ENCODE data around the gene FBXL7.

FBXL7 gene

DNA sequence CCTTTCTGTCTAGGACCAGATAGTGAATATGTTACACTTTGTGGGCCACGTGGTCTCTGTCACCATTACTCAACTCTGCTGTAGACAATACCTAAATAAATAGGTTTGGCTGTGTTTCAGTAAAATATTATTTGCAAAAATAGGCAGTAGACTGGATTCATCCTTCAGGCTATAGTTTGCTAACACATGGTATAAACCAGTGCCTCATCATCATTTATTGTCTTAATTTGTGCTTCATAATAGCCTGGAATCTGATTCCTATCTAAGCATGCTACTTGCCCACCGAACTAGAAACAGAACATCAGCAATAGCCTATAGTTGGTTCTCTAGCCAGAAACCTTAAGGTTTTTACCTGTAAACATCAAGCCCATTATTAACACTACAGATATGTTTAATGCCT is 215.6 kb downstream of the FBXL7 start (continued):
- TF ChIP-seq, protein P1, sequence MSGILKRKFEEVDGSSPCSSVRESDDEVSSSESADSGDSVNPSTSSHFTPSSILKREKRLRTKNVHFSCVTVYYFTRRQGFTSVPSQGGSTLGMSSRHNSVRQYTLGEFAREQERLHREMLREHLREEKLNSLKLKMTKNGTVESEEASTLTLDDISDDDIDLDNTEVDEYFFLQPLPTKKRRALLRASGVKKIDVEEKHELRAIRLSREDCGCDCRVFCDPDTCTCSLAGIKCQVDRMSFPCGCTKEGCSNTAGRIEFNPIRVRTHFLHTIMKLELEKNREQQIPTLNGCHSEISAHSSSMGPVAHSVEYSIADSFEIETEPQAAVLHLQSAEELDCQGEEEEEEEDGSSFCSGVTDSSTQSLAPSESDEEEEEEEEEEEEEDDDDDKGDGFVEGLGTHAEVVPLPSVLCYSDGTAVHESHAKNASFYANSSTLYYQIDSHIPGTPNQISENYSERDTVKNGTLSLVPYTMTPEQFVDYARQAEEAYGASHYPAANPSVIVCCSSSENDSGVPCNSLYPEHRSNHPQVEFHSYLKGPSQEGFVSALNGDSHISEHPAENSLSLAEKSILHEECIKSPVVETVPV (CRISPR knock-in tag; IDR thresholded peaks at IDR 0.05): no peak
- no peak for TF ChIP-seq ISL1 (CRISPR knock-in tag; IDR thresholded peaks at IDR 0.05)
- TF ChIP-seq ZFP30 (CRISPR knock-in tag; IDR thresholded peaks at IDR 0.05): no peak
- no peak for TF ChIP-seq RARB (CRISPR knock-in tag; IDR thresholded peaks at IDR 0.05)
- TF ChIP-seq, protein P2, sequence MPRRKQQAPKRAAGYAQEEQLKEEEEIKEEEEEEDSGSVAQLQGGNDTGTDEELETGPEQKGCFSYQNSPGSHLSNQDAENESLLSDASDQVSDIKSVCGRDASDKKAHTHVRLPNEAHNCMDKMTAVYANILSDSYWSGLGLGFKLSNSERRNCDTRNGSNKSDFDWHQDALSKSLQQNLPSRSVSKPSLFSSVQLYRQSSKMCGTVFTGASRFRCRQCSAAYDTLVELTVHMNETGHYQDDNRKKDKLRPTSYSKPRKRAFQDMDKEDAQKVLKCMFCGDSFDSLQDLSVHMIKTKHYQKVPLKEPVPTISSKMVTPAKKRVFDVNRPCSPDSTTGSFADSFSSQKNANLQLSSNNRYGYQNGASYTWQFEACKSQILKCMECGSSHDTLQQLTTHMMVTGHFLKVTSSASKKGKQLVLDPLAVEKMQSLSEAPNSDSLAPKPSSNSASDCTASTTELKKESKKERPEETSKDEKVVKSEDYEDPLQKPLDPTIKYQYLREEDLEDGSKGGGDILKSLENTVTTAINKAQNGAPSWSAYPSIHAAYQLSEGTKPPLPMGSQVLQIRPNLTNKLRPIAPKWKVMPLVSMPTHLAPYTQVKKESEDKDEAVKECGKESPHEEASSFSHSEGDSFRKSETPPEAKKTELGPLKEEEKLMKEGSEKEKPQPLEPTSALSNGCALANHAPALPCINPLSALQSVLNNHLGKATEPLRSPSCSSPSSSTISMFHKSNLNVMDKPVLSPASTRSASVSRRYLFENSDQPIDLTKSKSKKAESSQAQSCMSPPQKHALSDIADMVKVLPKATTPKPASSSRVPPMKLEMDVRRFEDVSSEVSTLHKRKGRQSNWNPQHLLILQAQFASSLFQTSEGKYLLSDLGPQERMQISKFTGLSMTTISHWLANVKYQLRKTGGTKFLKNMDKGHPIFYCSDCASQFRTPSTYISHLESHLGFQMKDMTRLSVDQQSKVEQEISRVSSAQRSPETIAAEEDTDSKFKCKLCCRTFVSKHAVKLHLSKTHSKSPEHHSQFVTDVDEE (CRISPR knock-in tag; IDR thresholded peaks at IDR 0.05): no peak

DNA sequence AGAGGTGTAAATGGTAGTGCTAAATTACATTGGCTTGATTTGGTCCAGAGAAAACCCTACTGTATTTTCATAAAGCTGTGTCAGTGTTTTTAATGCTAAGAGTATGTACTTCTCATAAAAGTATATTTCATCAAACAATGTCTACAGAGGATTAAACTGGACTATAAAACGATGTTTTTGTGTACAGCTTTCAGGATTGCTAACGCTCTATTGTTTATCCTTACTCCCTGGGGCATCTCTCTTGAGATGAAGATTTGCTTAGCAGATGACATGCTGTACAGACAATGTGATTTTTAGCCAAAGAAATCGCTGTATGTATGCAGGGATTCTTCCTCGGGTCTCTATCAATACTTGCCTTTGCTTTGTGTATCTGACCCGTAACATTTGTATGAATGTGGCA is 216.0 kb downstream of the FBXL7 start:
- ATAC-seq: peak; percentile 33; the same call in 2 of the 3 replicates
- TF ChIP-seq TCF4 (CRISPR knock-in tag; IDR thresholded peaks at IDR 0.05; ENCODE audit: borderline replicate concordance): no peak
- no peak for TF ChIP-seq BACH2 (CRISPR knock-in tag; IDR thresholded peaks at IDR 0.05; ENCODE audit: borderline replicate concordance)
- TF ChIP-seq ZFP3 (CRISPR knock-in tag; IDR thresholded peaks at IDR 0.05): no peak
- no peak for TF ChIP-seq ZC3H10 (CRISPR knock-in tag; IDR thresholded peaks at IDR 0.05)
- TF ChIP-seq, protein P3, sequence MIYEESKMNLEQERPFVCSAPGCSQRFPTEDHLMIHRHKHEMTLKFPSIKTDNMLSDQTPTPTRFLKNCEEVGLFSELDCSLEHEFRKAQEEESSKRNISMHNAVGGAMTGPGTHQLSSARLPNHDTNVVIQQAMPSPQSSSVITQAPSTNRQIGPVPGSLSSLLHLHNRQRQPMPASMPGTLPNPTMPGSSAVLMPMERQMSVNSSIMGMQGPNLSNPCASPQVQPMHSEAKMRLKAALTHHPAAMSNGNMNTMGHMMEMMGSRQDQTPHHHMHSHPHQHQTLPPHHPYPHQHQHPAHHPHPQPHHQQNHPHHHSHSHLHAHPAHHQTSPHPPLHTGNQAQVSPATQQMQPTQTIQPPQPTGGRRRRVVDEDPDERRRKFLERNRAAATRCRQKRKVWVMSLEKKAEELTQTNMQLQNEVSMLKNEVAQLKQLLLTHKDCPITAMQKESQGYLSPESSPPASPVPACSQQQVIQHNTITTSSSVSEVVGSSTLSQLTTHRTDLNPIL (CRISPR knock-in tag; IDR thresholded peaks at IDR 0.05; ENCODE audit: low read depth): no peak
- no peak for TF ChIP-seq ZNF70 (CRISPR knock-in tag; IDR thresholded peaks at IDR 0.05)
- no peak for TF ChIP-seq SNAI2 (CRISPR knock-in tag; IDR thresholded peaks at IDR 0.05)
- no peak for TF ChIP-seq ESRRG (CRISPR knock-in tag; IDR thresholded peaks at IDR 0.05)
- no peak for TF ChIP-seq RARB (CRISPR knock-in tag; IDR thresholded peaks at IDR 0.05)
- no peak for TF ChIP-seq OSR1 (CRISPR knock-in tag; IDR thresholded peaks at IDR 0.05)
- TF ChIP-seq GLIS3 (CRISPR knock-in tag; IDR thresholded peaks at IDR 0.05): no peak

DNA sequence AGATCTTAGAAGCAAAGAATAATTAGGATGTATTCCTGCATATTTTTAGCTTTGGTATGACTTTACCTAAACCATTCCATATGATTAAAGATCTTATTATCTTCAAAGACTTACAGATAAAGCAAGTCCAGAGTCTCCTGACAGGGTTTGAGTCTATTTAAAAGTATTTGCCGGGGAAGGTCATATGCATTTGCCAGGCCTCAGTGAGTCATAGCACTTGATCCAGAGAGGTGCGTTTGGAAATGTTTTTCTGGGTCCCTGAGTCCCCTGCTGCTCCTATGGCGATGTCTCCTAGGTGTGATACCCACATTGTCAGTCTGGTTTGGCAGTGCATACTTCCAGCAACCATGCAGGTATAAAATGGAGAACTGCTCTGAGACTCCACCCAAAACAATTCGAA is 217.0 kb downstream of the FBXL7 start:
- peak; percentile 76 for ATAC-seq
- TF ChIP-seq PPARA (CRISPR knock-in tag; IDR thresholded peaks at IDR 0.05; ENCODE audit: borderline replicate concordance) (no peak), ZFP30 (CRISPR knock-in tag; IDR thresholded peaks at IDR 0.05) (no peak), ARNTL (CRISPR knock-in tag; IDR thresholded peaks at IDR 0.05; ENCODE audit: borderline replicate concordance, low read depth) (no peak), ISL1 (CRISPR knock-in tag; IDR thresholded peaks at IDR 0.05) (no peak), ZC3H10 (CRISPR knock-in tag; IDR thresholded peaks at IDR 0.05) (no peak), ZNF565 (CRISPR knock-in tag; conservative IDR thresholded peaks at IDR 0.05; ENCODE audit: low read depth) (no peak), SNAI2 (CRISPR knock-in tag; IDR thresholded peaks at IDR 0.05) (no peak), ZNF8 (CRISPR knock-in tag; IDR thresholded peaks at IDR 0.05) (no peak)
- TF ChIP-seq, protein P4, sequence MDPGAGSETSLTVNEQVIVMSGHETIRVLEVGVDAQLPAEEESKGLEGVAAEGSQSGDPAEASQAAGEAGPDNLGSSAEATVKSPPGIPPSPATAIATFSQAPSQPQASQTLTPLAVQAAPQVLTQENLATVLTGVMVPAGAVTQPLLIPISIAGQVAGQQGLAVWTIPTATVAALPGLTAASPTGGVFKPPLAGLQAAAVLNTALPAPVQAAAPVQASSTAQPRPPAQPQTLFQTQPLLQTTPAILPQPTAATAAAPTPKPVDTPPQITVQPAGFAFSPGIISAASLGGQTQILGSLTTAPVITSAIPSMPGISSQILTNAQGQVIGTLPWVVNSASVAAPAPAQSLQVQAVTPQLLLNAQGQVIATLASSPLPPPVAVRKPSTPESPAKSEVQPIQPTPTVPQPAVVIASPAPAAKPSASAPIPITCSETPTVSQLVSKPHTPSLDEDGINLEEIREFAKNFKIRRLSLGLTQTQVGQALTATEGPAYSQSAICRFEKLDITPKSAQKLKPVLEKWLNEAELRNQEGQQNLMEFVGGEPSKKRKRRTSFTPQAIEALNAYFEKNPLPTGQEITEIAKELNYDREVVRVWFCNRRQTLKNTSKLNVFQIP (CRISPR knock-in tag; IDR thresholded peaks at IDR 0.05; ENCODE audit: borderline replicate concordance, low read depth): no peak
- TF ChIP-seq, protein P2 (CRISPR knock-in tag; IDR thresholded peaks at IDR 0.05): no peak
